ENCODE measurements around the gene KCNJ4.

The KCNJ4 gene

GRCh38 chr22:38451404-38451803, 3.6 kb downstream of the KCNJ4 start:
- no peak for DNase-seq

DNA sequence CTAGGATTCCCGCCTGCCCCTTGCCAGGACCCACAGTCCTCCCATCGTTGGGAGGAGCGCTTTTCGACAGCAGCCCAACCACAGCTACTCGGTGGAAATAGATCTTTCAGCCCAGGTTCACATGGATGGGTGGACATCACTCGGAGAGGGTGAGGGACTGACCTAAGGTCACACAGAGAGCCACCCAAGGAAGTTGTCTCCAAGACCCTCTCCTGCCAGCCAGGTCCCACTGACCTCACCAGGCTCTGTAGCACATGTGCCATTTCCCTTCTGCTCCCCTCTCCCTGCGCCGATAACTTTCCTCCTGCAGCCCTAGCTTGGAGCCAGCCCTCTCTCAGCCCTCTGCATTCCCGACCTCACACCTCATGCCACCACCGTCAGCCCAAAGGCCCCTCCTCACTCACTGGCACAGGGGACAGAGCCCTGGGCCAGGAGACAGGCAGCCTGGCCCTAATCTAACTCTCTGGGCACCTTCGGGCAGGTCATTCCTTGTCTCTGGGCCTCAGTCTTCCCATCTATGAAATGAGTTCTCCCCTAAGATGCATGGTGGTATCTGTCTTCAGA, 4.7 kb downstream of the KCNJ4 start:
- DNase-seq: no peak

DNA sequence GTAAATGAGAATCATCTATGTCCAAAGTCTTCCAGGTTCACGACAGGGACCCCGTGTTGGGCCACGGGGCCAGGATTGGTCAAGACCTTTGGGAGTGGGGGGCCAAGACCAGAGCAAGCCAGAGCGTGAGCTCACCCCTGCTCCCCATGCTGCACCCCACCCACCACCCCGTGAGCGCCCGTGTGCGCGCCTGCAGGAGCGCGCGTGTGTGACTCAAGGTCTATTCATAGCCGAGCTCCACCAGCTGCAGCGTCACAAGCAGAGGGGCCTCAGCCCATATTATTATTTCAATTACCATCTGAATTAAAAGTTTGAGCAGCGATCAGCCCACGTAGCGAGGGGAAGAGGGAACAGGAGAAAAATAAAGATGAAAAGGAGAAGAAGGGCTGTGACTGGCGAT, 5.2 kb downstream of the KCNJ4 start:
- DNase-seq: no peak

GRCh38 chr22:38448945-38449745, 5.9 kb downstream of the KCNJ4 start:
- DNase-seq: no peak

- DNase-seq: no peak
These were observed 8.9 kb downstream of the KCNJ4 start for GRCh38 chr22:38446018-38446601.

DNA sequence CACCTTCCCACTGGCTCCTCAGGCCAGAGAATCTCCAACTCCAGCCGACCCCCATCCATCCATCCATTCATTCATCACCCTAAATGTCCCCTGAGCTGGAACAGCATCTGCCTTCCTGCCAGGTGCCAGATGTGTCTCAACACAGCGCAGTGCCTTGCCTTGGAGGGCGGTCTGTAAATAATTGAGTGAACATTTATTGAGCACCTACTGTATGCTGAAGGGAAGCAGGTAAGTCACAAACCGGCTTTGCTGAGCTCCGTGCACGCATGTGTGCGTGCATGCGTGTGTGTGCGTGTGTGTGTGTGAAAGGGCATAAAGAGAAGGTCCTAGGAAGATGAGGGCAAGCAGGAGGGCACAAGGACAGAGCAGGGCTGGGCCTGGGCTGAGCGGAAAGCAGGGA, 10.2 kb downstream of the KCNJ4 start:
- DNase-seq: no peak

- DNase-seq: no peak
These were observed 11.1 kb downstream of the KCNJ4 start for GRCh38 chr22:38443628-38444521.

GRCh38 chr22:38442967-38443627, 11.9 kb downstream of the KCNJ4 start:
- DNase-seq: no peak

GRCh38 chr22:38441620-38442287, 13.2 kb downstream of the KCNJ4 start:
- DNase-seq: no peak

- no peak for DNase-seq
These were observed 14.2 kb downstream of the KCNJ4 start for GRCh38 chr22:38440747-38441350.

GRCh38 chr22:38437416-38437815, 17.6 kb downstream of the KCNJ4 start:
- no peak for DNase-seq

DNA sequence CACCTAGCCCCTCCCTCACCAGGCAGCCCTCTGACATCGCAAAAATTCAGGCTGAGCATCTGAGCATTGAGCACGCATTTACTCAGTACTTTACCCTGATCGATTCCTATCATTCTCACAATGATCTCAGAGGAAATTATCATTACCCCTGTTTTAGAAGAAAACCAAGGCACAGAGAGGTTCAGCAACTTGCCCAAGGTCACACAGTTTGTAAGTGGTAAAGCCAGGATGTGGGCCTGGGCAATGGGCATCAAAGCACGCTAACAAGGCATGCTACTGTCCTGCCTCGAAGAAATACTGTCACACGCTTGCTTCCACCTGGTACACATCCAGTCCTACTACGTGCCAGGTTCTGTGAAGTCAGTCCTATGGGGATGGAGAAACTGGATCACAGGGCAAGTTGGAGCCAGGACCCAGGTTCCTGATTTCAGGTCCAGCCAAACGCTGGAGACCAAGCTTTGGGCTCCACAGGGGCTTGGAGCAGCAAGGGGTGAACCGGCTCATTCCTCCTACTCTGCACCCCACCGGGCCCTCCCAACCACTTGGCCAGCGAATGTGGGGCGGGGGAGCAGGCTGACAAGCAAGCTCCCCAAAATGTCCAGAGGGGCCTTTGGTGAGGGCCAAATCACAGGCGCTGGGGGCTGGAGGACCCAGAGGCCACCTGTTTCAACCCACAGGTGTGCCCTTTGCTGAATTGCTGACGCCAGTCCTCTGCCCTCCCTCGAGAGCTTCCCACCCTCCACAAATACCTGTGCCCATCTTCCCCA, 18.2 kb downstream of the KCNJ4 start:
- no peak for DNase-seq

DNA sequence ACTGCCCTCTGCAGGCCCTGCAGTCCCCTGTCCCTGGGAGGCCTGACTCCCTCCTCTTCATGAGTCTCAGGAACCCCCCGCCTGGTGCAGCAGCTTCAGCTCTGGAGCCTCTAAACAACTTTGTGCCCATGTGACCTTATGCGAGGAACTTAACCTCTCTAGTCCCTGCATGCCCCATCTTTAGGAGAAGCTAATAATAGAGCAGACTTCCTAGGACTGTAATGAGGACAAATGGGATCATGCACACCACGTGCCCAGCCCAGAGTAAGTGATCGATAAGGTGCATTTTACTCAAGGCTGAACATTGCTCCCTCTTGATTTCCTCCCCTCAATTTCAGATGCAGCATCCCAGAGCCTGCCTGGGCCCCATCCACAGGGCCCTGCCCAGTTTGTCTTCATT, 19.0 kb downstream of the KCNJ4 start:
- no peak for DNase-seq

DNA sequence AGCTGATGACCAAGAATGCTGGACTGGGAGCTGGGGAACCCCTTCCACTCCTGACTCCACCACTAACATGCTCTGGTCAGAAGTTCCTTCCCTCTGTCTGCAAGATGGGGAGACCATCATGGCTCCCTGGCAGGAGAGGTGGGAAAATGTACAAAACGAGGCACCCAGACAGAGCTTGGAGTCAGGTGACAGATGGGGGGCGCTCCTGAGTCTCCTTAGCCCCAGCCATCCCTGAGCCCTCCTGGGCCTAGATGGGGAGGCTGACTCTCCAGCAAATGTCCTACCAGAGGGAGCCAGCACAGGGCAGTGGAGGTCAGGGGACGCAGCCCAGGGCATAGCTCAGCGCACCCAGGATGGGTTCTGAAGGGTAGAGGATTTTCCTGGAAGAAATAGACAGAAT, 20.0 kb downstream of the KCNJ4 start:
- DNase-seq: no peak

DNA sequence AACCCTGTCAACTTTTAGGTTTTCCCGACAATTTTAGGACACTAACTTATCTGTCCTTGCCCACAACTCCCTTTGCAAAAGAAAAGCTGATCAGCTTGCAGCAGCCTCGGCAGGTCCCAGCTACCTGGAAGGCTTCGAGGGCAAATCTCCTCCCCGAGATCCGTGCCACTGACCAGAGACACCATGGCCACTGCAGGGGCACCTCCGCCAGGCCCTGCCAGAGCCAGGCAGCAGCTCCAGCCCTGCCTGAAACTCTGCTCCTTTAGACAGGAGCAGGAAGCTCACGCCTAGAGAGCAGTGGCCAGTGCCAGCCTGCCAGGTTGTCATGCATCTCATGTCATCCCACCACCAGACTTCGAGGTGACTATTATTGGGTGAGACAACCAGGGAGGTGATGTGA, 21.1 kb downstream of the KCNJ4 start:
- DNase-seq: no peak

DNA sequence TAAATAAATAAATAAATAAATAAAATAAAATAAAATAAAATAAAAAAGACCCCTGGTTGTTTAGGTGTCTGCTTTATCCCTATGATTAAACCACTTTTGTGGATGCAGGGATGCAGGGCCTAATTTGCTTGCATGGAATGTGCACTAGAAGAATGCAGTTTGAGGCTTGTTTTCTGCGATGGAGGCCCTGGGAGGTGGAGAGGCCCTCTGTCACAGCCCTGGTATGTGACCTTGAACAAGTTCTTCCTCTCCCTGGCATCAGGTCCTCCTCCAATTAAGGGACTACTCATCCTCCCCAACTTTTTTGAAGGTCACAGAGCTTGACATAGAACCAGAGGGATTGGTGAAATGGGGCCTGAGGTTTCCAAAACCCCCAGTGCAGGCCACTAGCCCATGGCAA, 22.7 kb downstream of the KCNJ4 start:
- no peak for DNase-seq

DNA sequence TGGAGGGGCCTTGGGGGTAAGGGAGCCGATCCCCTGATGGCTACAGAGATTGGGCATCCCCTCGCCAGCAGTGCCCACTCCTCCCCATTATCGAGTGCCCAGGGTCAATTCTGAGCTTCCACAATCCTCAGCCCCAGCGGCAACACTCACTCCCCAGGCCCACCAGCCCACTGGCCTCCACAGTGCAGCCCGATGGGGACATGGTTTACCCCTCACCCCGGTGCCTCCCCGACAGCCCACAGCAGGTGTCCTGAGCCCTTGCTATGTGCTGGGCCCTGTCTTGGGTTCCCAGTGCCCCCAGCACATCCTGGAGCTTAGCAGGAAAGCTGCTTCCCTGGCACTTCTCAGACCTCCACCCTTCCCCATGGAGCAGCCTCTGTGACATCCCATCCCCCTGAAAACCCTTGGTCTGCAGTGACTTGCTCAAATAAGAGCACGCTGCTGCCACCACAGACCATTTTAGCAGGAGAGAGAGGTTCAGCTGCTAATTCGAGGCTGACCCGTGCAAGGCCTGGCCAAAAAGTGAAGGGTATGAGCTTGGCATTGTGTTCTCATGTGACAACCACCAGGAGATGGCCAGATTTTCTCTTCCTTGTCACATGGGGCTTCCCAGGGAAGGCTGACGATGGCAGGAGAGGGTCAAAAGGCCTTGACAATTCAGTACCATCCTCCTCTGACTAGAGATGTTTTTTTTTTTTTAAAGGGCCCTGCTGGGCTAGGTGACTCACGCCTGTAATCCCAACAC, 23.6 kb downstream of the KCNJ4 start:
- no peak for DNase-seq

DNA sequence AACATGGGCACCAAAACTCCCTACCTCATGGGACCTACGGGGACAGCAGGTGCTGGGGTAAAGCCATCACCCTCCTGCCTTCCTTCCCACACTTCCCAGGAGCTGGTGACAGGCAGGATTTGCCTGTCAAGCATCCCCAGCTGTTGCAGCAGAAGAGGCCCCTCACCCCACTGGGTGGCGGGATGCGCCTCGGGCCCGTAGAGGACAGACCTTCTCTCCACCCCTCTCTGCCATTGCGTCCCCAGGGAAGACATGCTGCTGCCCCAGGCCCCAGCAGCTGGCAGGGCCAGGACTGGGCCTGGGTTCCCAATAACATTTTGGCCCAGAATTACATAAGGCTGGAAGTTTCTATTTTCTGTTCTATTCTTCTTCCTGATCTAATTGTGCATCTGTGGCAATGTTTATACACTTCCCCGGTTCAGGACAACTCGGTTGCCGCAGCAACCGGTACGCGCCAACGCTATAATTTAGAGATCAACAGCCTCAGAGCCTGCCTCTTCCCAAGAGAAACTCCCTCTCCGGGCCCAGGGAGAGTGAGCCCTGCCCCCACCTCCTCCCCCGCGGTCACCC, 25.4 kb downstream of the KCNJ4 start:
- peak; percentile 10 for DNase-seq

- DNase-seq: no peak
These were observed 26.3 kb downstream of the KCNJ4 start for GRCh38 chr22:38428714-38429113.

- no peak for DNase-seq
These were observed 27.1 kb downstream of the KCNJ4 start for GRCh38 chr22:38427940-38428339.
